Tibial artery (tissue), 4 donors: ENCODE results near the gene ZNF451.

Experiments
- DNase-seq, 2 donors: peaks; one replicate each; pipeline ENCODE4 v3.0.0-alpha.2; 2019
- H3K27ac ChIP-seq, 2 donors: fragments of 200-600 bp; sonication (generic) in 1 of 2; 1 replicate in 1 of 2; 2 replicates in 1 of 2; pipeline ENCODE4 v1.5.1; 2018 to 2019; ENCODE audit warnings: mild to moderate bottlenecking in 1 of 2
- H3K27me3 ChIP-seq, 2 donors: fragments of 200-600 bp; sonication (generic) in 1 of 2; one replicate each; pipeline versions ENCODE4 v1.5.1 to v1.6.0; 2016 to 2019
- H3K36me3 ChIP-seq, 3 donors: fragments of 200-600 bp; sonication (generic) in 2 of 3; one replicate each; pipeline ENCODE4 v1.5.1; 2016 to 2019; ENCODE audit warnings: mild to moderate bottlenecking in 2 of 3
- H3K4me1 ChIP-seq, 4 donors: fragments of 200-600 bp; sonication (generic) in 2 of 4; 1 replicate in 3 of 4; 2 replicates in 1 of 4; pipeline ENCODE4 v1.5.1; 2016 to 2019
- H3K4me3 ChIP-seq, 2 donors: fragments of 200-600 bp; sonication (generic) in 1 of 2; 1 replicate in 1 of 2; 2 replicates in 1 of 2; pipeline ENCODE4 v1.5.1; 2018 to 2019; ENCODE audit warnings: mild to moderate bottlenecking in 2 of 2
- H3K9me3 ChIP-seq, 3 donors: fragments of 200-600 bp; sonication (generic) in 1 of 3; one replicate each; pipeline ENCODE4 v1.5.1; 2016 to 2019
- CTCF ChIP-seq, 2 experiments: fragments of 200-600 bp in 1 of 2; fragments of 450-650 bp in 1 of 2; IDR thresholded peaks; one replicate each; pipeline ENCODE4 v1.5.1; 2017 to 2019; ENCODE audit warnings: antibody characterized with exemption in 2 of 2, mild to moderate bottlenecking in 1 of 2, moderate library complexity in 1 of 2
- intact Hi-C: fragments of 100-400 bp; cut with DNase I; formaldehyde crosslinking; loops from one replicate; pipeline ENCODE4 v1.15.0; 2023; ENCODE audit warnings: low total_unique reads

The ZNF451 gene

GRCh38 chr6:57207141-57207540, 117.2 kb downstream of the ZNF451 start:
- Histone ChIP-seq H3K36me3 (no peaks in the 10 kb centered on the region), H3K4me1 (peaks cover 0 to 44% (median 0%) of the 10 kb centered on the region in 4 donors)
- intact Hi-C loops, result no loop called here

GRCh38 chr6:57207872-57208271, 117.9 kb downstream of the ZNF451 start:
- no peak for TF ChIP-seq CTCF (IDR thresholded peaks at IDR 0.05)
- Histone ChIP-seq H3K27me3 (no peaks in the 10 kb centered on the region), H3K4me3 (no peak overlapping the region), H3K9me3 (no peaks in the 10 kb centered on the region), H3K27ac (no peak overlapping the region), H3K4me1 (peaks cover 0 to 44% (median 0%) of the 10 kb centered on the region in 4 donors), H3K36me3 (no peaks in the 10 kb centered on the region)
- intact Hi-C loops, result no loop called here
- DNase-seq, result no peak

More at GRCh38 chr6:57207141-57207540, 117.2 kb downstream of the ZNF451 start:
- no peak overlapping the region for H3K27ac ChIP-seq
- H3K4me3 ChIP-seq, result no peak overlapping the region
- H3K9me3 ChIP-seq, result no peaks in the 10 kb centered on the region
- TF ChIP-seq CTCF (IDR thresholded peaks at IDR 0.05), result no peak
- H3K27me3 ChIP-seq, result no peaks in the 10 kb centered on the region
- DNase-seq, result no peak

- no peak for TF ChIP-seq CTCF (IDR thresholded peaks at IDR 0.05)
- H3K27ac ChIP-seq, result peak overlapping the region in 1 of 2 donors; percentile 31
- intact Hi-C loops, result no loop called here
- H3K4me1 ChIP-seq, result peaks cover 0 to 48% (median 0%) of the 10 kb centered on the region in 4 donors
- H3K9me3 ChIP-seq, result no peaks in the 10 kb centered on the region
- no peaks in the 10 kb centered on the region for H3K27me3 ChIP-seq
- no peak for DNase-seq
- no peak overlapping the region for H3K4me3 ChIP-seq
- H3K36me3 ChIP-seq, result no peaks in the 10 kb centered on the region
Measured at GRCh38 chr6:57209030-57209429, 119.0 kb downstream of the ZNF451 start.

- no peaks in the 10 kb centered on the region for H3K9me3 ChIP-seq
- no peaks in the 10 kb centered on the region for H3K36me3 ChIP-seq
- no peak for DNase-seq
- intact Hi-C loops, result no loop called here
- H3K27ac ChIP-seq, result no peak overlapping the region
- no peaks in the 10 kb centered on the region for H3K27me3 ChIP-seq
- no peak for TF ChIP-seq CTCF (IDR thresholded peaks at IDR 0.05)
- no peak overlapping the region for H3K4me3 ChIP-seq
- peaks cover 0 to 52% (median 2%) of the 10 kb centered on the region in 4 donors for H3K4me1 ChIP-seq
Measured at GRCh38 chr6:57210060-57210459, 120.1 kb downstream of the ZNF451 start.

GRCh38 chr6:57215260-57215659, 125.3 kb downstream of the ZNF451 start:
- no peaks in the 10 kb centered on the region for H3K27me3 ChIP-seq
- H3K9me3 ChIP-seq, result no peaks in the 10 kb centered on the region
- no peak for DNase-seq
- no peak overlapping the region for H3K27ac ChIP-seq
- H3K4me1 ChIP-seq, result peaks cover 0 to 54% (median 8%) of the 10 kb centered on the region in 4 donors
- intact Hi-C loops, result no loop called here
- H3K4me3 ChIP-seq, result no peak overlapping the region
- no peaks in the 10 kb centered on the region for H3K36me3 ChIP-seq
- no peak for TF ChIP-seq CTCF (IDR thresholded peaks at IDR 0.05)
